ENCODE measurements around the gene GAB2. TPM values are rescaled to one million over a fixed set of nuclear protein-coding genes. Genes with fewer than 3 reads are reported as not detected.

The GAB2 gene
- total RNA-seq, 2 experiments from 2014 or later: 10.7 to 11.9 TPM

- no peak overlapping the region for H3K4me3 ChIP-seq (ENCODE audit: low read length)
- ChIA-PET CTCF (no interaction called here), POLR2A (no interaction called here)
- DNase-seq (no peak), ATAC-seq (ENCODE audit: poor library complexity) (no peak)
- Mint-ChIP-seq H3K27me3 (no peaks in the 10 kb centered on the region), H3K4me1 (ENCODE audit: low read depth) (no peaks in the 10 kb centered on the region), H3K9me3 (no peaks in the 10 kb centered on the region), H3K27ac (no peak overlapping the region), H3K36me3 (ENCODE audit: low read depth) (no peaks in the 10 kb centered on the region), H3K4me3 (no peak overlapping the region)
- H3K36me3 ChIP-seq (ENCODE audit: insufficient read depth, low read length): no peaks in the 10 kb centered on the region
- no peaks in the 10 kb centered on the region for H3K4me1 ChIP-seq (ENCODE audit: insufficient read depth, low read length)
- no peaks in the 10 kb centered on the region for H3K9me3 ChIP-seq (ENCODE audit: control insufficient read depth in 1 of 2, insufficient read depth in 1 of 2, low read length in 2 of 2)
- no peak overlapping the region for H3K27ac ChIP-seq (ENCODE audit: low read depth in 1 of 2, low read length in 2 of 2)
- no peaks in the 10 kb centered on the region for H3K27me3 ChIP-seq (ENCODE audit: control insufficient read depth in 1 of 2, insufficient read depth in 2 of 2, low read length in 2 of 2)
- no peak for TF ChIP-seq CTCF (IDR thresholded peaks at IDR 0.05)
- intact Hi-C loops (cut with DNase I, micrococcal nuclease): no loop called here
These were observed 161.7 kb downstream of the GAB2 start for GRCh38 chr11:78255919-78256318.

DNA sequence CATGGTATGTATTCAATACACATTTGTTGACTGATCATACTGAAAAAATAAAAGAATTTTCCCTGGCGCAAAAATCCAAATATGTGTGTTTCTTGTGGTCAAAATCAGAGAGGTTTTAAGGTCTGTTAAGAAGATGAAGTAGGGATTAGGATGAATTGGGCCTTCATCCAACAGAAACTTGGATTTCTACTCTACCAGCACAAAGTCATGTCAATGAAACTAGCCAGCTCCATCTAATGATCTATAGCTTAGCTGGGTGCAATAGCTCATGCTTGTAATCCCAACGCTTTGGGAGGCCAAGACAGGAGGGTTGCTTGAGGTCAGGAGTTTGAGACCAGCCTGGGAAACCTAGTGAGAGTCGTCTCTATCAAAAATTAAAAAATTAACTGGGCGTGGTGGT, 163.4 kb downstream of the GAB2 start:
- CTCF ChIA-PET: no interaction called here
- Histone ChIP-seq H3K36me3 (ENCODE audit: insufficient read depth, low read length) (no peaks in the 10 kb centered on the region), H3K27me3 (ENCODE audit: control insufficient read depth in 1 of 2, insufficient read depth in 2 of 2, low read length in 2 of 2) (no peaks in the 10 kb centered on the region), H3K4me1 (ENCODE audit: insufficient read depth, low read length) (no peaks in the 10 kb centered on the region), H3K4me3 (ENCODE audit: low read length) (no peak overlapping the region), H3K9me3 (ENCODE audit: control insufficient read depth in 1 of 2, insufficient read depth in 1 of 2, low read length in 2 of 2) (no peaks in the 10 kb centered on the region), H3K27ac (ENCODE audit: low read depth in 1 of 2, low read length in 2 of 2) (no peak overlapping the region)
- no peak for TF ChIP-seq CTCF (IDR thresholded peaks at IDR 0.05)
- Mint-ChIP-seq H3K4me3 (no peak overlapping the region), H3K36me3 (ENCODE audit: low read depth) (no peaks in the 10 kb centered on the region), H3K27ac (no peak overlapping the region), H3K9me3 (no peaks in the 10 kb centered on the region), H3K4me1 (ENCODE audit: low read depth) (no peaks in the 10 kb centered on the region), H3K27me3 (no peaks in the 10 kb centered on the region)
- ATAC-seq (ENCODE audit: poor library complexity): no peak
- POLR2A ChIA-PET: no interaction called here
- no peak for DNase-seq
- intact Hi-C loops (cut with DNase I, micrococcal nuclease): no loop called here

DNA sequence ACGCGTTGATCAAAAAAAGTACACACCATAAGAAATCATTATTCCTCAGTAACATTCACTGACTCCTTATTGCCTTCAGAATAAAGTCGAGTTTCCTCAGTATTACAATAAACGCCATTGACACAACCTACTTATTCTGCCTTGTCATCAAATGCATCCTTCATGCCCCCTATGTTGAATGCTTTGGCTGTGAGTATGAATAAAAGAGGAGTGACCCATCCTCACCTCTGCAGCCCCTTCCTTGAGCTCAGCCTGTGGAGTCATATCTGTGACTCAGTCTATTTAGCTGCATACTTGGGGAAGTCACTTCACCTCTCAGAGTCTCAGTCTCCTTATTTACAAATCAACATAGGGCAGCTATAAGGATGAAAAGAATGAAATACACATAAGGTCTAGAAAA, 163.8 kb downstream of the GAB2 start:
- H3K4me1 Mint-ChIP-seq (ENCODE audit: low read depth): no peaks in the 10 kb centered on the region
- H3K27ac Mint-ChIP-seq: no peak overlapping the region
- no peaks in the 10 kb centered on the region for H3K9me3 Mint-ChIP-seq
- ATAC-seq (ENCODE audit: poor library complexity) (no peak), DNase-seq (no peak)
- Histone ChIP-seq H3K36me3 (ENCODE audit: insufficient read depth, low read length) (no peaks in the 10 kb centered on the region), H3K27me3 (ENCODE audit: control insufficient read depth in 1 of 2, insufficient read depth in 2 of 2, low read length in 2 of 2) (no peaks in the 10 kb centered on the region), H3K9me3 (ENCODE audit: control insufficient read depth in 1 of 2, insufficient read depth in 1 of 2, low read length in 2 of 2) (no peaks in the 10 kb centered on the region), H3K4me1 (ENCODE audit: insufficient read depth, low read length) (no peaks in the 10 kb centered on the region), H3K27ac (ENCODE audit: low read depth in 1 of 2, low read length in 2 of 2) (no peak overlapping the region), H3K4me3 (ENCODE audit: low read length) (no peak overlapping the region)
- H3K27me3 Mint-ChIP-seq: no peaks in the 10 kb centered on the region
- H3K36me3 Mint-ChIP-seq (ENCODE audit: low read depth): no peaks in the 10 kb centered on the region
- no peak for TF ChIP-seq CTCF (IDR thresholded peaks at IDR 0.05)
- intact Hi-C loops (cut with DNase I, micrococcal nuclease): no loop called here
- ChIA-PET POLR2A (no interaction called here), CTCF (no interaction called here)
- no peak overlapping the region for H3K4me3 Mint-ChIP-seq

Data from CD4-positive, alpha-beta T cell (primary cell).